Heart right ventricle (tissue), 16 donors: Measurements from ENCODE around the gene IKZF5. TPM values are rescaled to one million over a fixed set of nuclear protein-coding genes. Genes with fewer than 3 reads are reported as not detected.

Experiments used
- ATAC-seq, 8 donors: fragments of 200-7000 bp; cut with Tn5 transposase; one replicate each; pipeline ENCODE4 v1.9.1; 2020; ENCODE audit warnings: mild to moderate bottlenecking in 8 of 8, moderate library complexity in 8 of 8, moderate number of reproducible peaks in 1 of 8
- DNase-seq, 2 donors: peaks; one replicate each; pipeline ENCODE4 v3.0.0-alpha.2; 2020
- H3K27ac ChIP-seq, 10 donors: fragments of 200-600 bp; sonication (generic) in 2 of 10; one replicate each; pipeline versions ENCODE4 v1.5.0 to v1.8.0; 2020 to 2022; ENCODE audit warnings: mild to moderate bottlenecking in 3 of 10
- H3K27me3 ChIP-seq, 7 donors: fragments of 200-600 bp; one replicate each; pipeline ENCODE4 v1.8.0; 2021 to 2022; ENCODE audit warnings: mild to moderate bottlenecking in 2 of 7
- H3K36me3 ChIP-seq, 9 donors: fragments of 200-600 bp; sonication (generic) in 1 of 9; one replicate each; pipeline versions ENCODE4 v1.5.0 to v1.8.0; 2020 to 2022; ENCODE audit warnings: mild to moderate bottlenecking in 2 of 9
- H3K4me1 ChIP-seq, 9 donors: fragments of 200-600 bp; sonication (generic) in 1 of 9; one replicate each; pipeline versions ENCODE4 v1.5.0 to v1.8.0; 2020 to 2022; ENCODE audit warnings: mild to moderate bottlenecking in 4 of 9
- H3K4me3 ChIP-seq, 10 donors: fragments of 200-600 bp; sonication (generic) in 2 of 10; one replicate each; pipeline versions ENCODE4 v1.5.0 to v1.8.0; 2020 to 2022; ENCODE audit warnings: mild to moderate bottlenecking in 7 of 10, moderate library complexity in 2 of 10
- H3K9me3 ChIP-seq, 11 donors: fragments of 200-600 bp in 10 of 11; sonication (generic) in 2 of 11; one replicate each; pipeline versions ENCODE4 v1.5.0 to v1.8.0; 2013 to 2022; ENCODE audit warnings: mild to moderate bottlenecking in 2 of 11, control low read depth in 1 of 11, moderate library complexity in 1 of 11
- CTCF ChIP-seq, 9 donors: fragments of 200-600 bp; sonication (generic) in 2 of 9; IDR thresholded peaks; one replicate each; pipeline versions ENCODE4 v1.5.0 to v1.8.0; 2021 to 2022; ENCODE audit warnings: antibody characterized with exemption in 9 of 9, mild to moderate bottlenecking in 5 of 9, moderate library complexity in 1 of 9
- WGBS, 2 donors: extraction: QIAGEN DNeasy Blood & Tissue Kit; methylation state at CpG; one replicate each; pipeline ENCODE4 v1.1.7; 2013; ENCODE audit warnings: inconsistent platforms in 1 of 2; 5-methylcytosine and 5-hydroxymethylcytosine counted together
- intact Hi-C, 10 donors: fragments of 100-400 bp; cut with DNase I; formaldehyde crosslinking; loops; one replicate each; pipeline versions ENCODE4 v1.11.1 to v1.14.2; 2022
- polyA plus RNA-seq, 2 donors: library from polyadenylated mRNA; stranded (reverse); fragments of 200-250 nt; gene quantifications; one replicate each; pipeline ENCODE4 v1.2.3, GENCODE V29; 2013
- total RNA-seq, 10 donors: library from RNA; stranded (reverse); fragmentation: NEBNext Ultra II Directional in 3 of 10; extraction: Animal tissue kit (Norgen Biotek cat#: 25700) in 3 of 10; gene quantifications; one replicate each; pipeline versions ENCODE4 v1.2.1 to v1.2.4, GENCODE V29; 2021 to 2023
- donor health status: Arrhythmogenic right ventricular cardiomyopathy.
- donor health status: ischemic (EF 13 %, LVEDD 7.1; RV severe dilation, severe dysfunction).
- donor health status: healthy with polysubstance abuse.
- donor health status: DM: no; HTN: yes; CAD: no.
- donor health status: DM: no; HTN: no; CAD: no.
- donor health status: ischemic (EF 25% LVEDD 6.9; RV normal size, moderate dysfunction).
- donor health status: ischemic (EF 25% LVEDD 5.7; RV mildly dilated, moderate dysfunction).
- donor health status: healthy.
- donor health status: DM: yes; HTN: yes; CAD: no.
- donor health status: Ischemic cardiomyopathy.
- donor health status: ischemic (EF 35%, LVEDD 5.7; RV mildly dilated, moderate dysfunction).
- donor health status: nonischemic (EF 11% LVEDD 7.7; RV severe dilation, severe dysfunction).
- donor health status: DM: yes; HTN: yes; CAD: no.
- donor health status: PGD.
- donor health status: ischemic (EF 29% LVEDD 5.4; RV normal size, mild dysfunction).
- donor health status: nonischemic (EF 23%, LVEDD 6.1; RV moderate dilation, normal function).

The IKZF5 gene
- total and polyA plus RNA-seq, 12 donors: 3.8 to 14.4 (median 10.9) TPM

- no peaks in the 10 kb centered on the region for H3K27me3 ChIP-seq
- 71 to 74% methylated on average over 18 of the region's 18 CpGs for WGBS, 2 donors
- no peak for TF ChIP-seq CTCF (IDR thresholded peaks at IDR 0.05)
- no peaks in the 10 kb centered on the region for H3K4me1 ChIP-seq
- H3K4me3 ChIP-seq: no peak overlapping the region
- H3K9me3 ChIP-seq: no peaks in the 10 kb centered on the region
- ATAC-seq (no peak), DNase-seq (no peak)
- intact Hi-C loops: no loop called here
- no peak overlapping the region for H3K27ac ChIP-seq
- H3K36me3 ChIP-seq: peaks cover 0 to 89% (median 5%) of the 10 kb centered on the region in 9 donors
Observed at GRCh38 chr10:123038782-123039631, 30.4 kb upstream of the IKZF5 start.

- 88 to 91% methylated on average over 8 of the region's 8 CpGs for WGBS, 2 donors
- TF ChIP-seq CTCF (IDR thresholded peaks at IDR 0.05): no peak
- intact Hi-C loops: no loop called here
Observed at GRCh38 chr10:123035467-123036086, 27.0 kb upstream of the IKZF5 start.

GRCh38 chr10:123034332-123034731 lies 25.7 kb upstream of the IKZF5 start:
- TF ChIP-seq CTCF (IDR thresholded peaks at IDR 0.05): no peak
- Histone ChIP-seq H3K9me3 (no peaks in the 10 kb centered on the region), H3K27me3 (no peaks in the 10 kb centered on the region), H3K4me3 (no peak overlapping the region), H3K27ac (no peak overlapping the region), H3K4me1 (no peaks in the 10 kb centered on the region), H3K36me3 (peaks cover 0 to 53% (median 5%) of the 10 kb centered on the region in 9 donors)
- intact Hi-C loops: no loop called here
- no peak for DNase-seq
- no peak for ATAC-seq

More at GRCh38 chr10:123035467-123036086, 27.0 kb upstream of the IKZF5 start:
- Histone ChIP-seq H3K4me3 (no peak overlapping the region), H3K36me3 (peaks cover 0 to 61% (median 5%) of the 10 kb centered on the region in 9 donors), H3K4me1 (no peaks in the 10 kb centered on the region), H3K27ac (no peak overlapping the region), H3K9me3 (no peaks in the 10 kb centered on the region), H3K27me3 (no peaks in the 10 kb centered on the region)
- no peak for ATAC-seq
- no peak for DNase-seq

DNA sequence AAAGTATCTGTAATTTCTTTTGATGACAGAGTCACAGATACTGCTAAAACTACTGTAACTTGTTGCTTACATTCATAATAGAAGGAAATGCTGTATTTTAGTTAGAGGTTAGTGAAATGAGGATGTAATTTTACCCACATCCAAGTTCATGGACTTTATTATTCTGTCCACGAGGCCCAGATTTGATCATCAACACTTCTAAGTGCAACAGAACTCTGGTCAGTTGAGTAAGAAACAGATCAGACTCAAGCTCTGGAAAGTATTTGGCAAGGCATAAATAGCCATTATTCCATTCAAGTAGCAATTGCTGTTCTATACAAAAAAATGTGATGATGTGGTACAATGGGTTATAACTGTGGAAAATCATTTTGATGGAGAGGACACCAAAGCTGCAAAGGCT lies 22.5 kb upstream of the IKZF5 start:
- Histone ChIP-seq H3K4me1 (no peaks in the 10 kb centered on the region), H3K27ac (no peak overlapping the region), H3K4me3 (no peak overlapping the region), H3K36me3 (peaks cover 0 to 21% (median 6%) of the 10 kb centered on the region in 9 donors), H3K9me3 (no peaks in the 10 kb centered on the region), H3K27me3 (no peaks in the 10 kb centered on the region)
- no peak for ATAC-seq
- TF ChIP-seq CTCF (IDR thresholded peaks at IDR 0.05): no peak
- 77 to 81% methylated on average over 1 of the region's 1 CpG for WGBS, 2 donors
- DNase-seq: no peak
- intact Hi-C loops: no loop called here
